ENCODE measurements around the gene CD4. TPM values are rescaled to one million over a fixed set of nuclear protein-coding genes. Genes with fewer than 3 reads are reported as not detected.
A peak's percentile ranks its signal among the peaks of the same experiment; 100 is the strongest.

The CD4 gene
- total RNA-seq, 2 donors from 2014 or later: 22.3 to 25.0 TPM

DNA sequence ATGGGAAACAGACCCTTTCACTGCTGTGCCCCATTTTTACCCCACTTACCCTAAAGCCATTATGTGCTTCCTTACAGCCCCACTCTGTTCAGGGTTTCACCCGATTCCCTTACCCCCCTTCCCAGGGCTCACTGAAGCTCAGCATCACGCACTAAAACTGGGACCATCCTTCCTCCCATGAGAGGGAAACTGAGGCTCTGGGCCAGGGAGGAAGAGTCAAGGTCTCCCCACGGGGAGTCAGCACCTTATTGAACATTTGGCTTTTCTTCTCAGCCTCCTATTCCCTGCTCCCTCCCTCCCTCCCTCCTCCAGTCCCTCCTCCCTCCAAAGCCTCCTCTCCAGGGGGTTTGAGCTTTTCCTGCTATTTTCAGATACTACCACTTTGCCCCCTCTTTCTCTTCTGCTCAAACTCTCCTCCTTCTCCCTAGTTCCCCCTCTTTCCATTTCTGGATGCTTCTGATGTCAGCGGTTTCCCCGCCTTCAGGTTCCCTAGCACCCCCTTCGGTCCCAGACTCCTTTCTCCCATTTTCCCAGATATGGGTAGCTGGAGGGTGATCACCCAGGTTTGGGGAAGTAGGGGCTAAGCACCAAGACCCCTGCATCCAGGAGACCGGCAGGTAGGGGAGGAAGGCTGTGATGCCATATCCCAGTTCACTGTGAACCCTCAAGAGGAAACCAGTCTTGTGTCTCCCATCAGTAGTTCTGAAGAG is 33.3 kb downstream of the CD4 start:
- DNase-seq (ENCODE audit: low spot score) (no peak), ATAC-seq (ENCODE audit: insufficient number of reproducible peaks, low FRiP score, low read depth) (no peak)
- Histone ChIP-seq H3K4me1 (ENCODE audit: control insufficient read depth in 1 of 2, low read depth in 2 of 2) (peaks cover 12 to 39% of the 10 kb centered on the region in 2 donors), H3K27ac (no peak overlapping the region), H3K9me3 (no peaks in the 10 kb centered on the region), H3K4me3 (no peak overlapping the region), H3K27me3 (replicated peaks; ENCODE audit: insufficient read depth) (peaks cover 10% of the 10 kb centered on the region), H3K36me3 (no peaks in the 10 kb centered on the region)
- no peak for TF ChIP-seq CTCF (IDR thresholded peaks at IDR 0.05)

DNA sequence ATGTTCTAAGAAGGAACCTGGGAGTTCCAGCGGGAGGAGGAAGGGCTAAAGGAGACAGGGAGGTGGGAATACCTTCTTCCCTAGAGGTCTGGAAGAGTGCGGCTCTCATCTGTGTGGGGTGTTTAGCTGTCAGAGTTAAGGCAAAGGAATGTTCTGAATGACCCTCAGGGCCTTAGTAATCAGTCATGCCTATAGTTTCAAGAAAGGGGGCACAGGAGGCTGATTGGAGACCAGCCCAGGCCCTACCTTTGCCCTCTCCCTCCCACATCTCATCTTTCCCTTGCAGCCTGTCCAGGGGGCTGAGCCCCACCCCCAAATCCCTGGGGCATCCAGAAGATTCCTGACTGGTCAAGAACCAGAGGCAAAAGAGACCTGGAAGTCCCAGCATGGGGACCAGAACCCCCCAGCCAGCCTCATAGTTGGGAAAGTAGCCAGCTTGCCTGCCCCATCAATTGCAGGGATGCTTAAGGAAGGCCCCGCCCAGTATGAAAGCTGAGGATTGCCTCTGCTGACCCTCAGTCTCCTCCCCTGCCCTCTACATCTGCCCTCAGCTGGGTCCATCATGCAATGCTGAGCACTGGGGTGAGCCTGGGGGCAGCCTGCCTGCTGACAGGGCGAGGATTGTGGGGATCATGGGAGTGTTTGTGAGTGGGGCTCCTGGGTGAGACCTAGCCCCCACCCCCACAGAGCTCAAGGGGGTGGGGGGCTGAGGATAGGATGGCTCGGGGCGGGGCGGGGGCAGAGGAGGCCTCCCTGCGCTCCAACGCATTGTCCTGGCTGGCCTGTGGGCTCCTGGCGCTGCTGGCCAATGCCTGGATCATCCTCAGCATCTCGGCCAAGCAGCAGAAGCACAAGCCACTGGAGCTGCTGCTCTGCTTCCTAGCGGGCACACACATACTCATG is 34.1 kb downstream of the CD4 start:
- no peaks in the 10 kb centered on the region for H3K9me3 ChIP-seq
- H3K36me3 ChIP-seq: no peaks in the 10 kb centered on the region
- ATAC-seq (ENCODE audit: insufficient number of reproducible peaks, low FRiP score, low read depth) (no peak), DNase-seq (ENCODE audit: low spot score) (no peak)
- peaks cover 12 to 39% of the 10 kb centered on the region in 2 donors for H3K4me1 ChIP-seq (ENCODE audit: control insufficient read depth in 1 of 2, low read depth in 2 of 2)
- no peak for TF ChIP-seq CTCF (IDR thresholded peaks at IDR 0.05)
- H3K27ac ChIP-seq: no peak overlapping the region
- no peak overlapping the region for H3K4me3 ChIP-seq
- H3K27me3 ChIP-seq (replicated peaks; ENCODE audit: insufficient read depth): peaks cover 10% of the 10 kb centered on the region

DNA sequence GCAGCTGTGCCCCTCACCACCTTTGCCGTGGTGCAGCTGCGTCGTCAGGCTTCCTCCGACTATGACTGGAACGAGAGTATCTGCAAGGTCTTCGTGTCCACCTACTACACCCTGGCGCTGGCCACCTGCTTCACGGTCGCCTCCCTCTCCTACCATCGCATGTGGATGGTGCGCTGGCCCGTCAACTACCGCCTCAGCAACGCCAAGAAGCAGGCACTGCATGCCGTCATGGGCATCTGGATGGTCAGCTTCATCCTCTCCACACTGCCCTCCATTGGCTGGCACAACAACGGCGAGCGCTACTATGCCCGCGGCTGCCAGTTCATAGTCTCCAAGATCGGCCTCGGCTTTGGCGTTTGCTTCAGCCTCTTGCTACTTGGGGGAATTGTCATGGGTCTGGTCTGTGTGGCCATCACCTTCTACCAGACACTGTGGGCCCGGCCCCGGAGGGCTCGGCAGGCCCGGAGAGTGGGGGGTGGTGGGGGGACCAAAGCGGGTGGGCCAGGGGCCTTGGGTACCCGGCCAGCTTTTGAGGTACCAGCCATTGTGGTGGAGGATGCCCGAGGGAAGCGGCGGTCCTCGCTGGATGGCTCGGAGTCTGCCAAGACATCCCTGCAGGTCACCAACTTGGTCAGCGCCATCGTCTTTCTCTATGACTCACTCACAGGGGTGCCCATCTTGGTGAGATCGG is 34.9 kb downstream of the CD4 start:
- peaks cover 10% of the 10 kb centered on the region for H3K27me3 ChIP-seq (replicated peaks; ENCODE audit: insufficient read depth)
- no peak for ATAC-seq (ENCODE audit: insufficient number of reproducible peaks, low FRiP score, low read depth)
- TF ChIP-seq CTCF (IDR thresholded peaks at IDR 0.05): no peak
- no peak overlapping the region for H3K27ac ChIP-seq
- no peaks in the 10 kb centered on the region for H3K9me3 ChIP-seq
- no peak for DNase-seq (ENCODE audit: low spot score)
- no peaks in the 10 kb centered on the region for H3K36me3 ChIP-seq
- H3K4me1 ChIP-seq (ENCODE audit: control insufficient read depth in 1 of 2, low read depth in 2 of 2): peaks cover 12 to 39% of the 10 kb centered on the region in 2 donors
- no peak overlapping the region for H3K4me3 ChIP-seq

GRCh38 chr12:6824901-6825381 is 35.6 kb downstream of the CD4 start:
- H3K27ac ChIP-seq: no peak overlapping the region

More at GRCh38 chr12:6824901-6825381, 35.6 kb downstream of the CD4 start:
- Histone ChIP-seq H3K4me1 (ENCODE audit: control insufficient read depth in 1 of 2, low read depth in 2 of 2) (peaks cover 12 to 46% of the 10 kb centered on the region in 2 donors), H3K4me3 (peak overlapping the region; percentile 54), H3K36me3 (no peaks in the 10 kb centered on the region), H3K9me3 (no peaks in the 10 kb centered on the region), H3K27me3 (replicated peaks; ENCODE audit: insufficient read depth) (peaks cover 10% of the 10 kb centered on the region)
- TF ChIP-seq CTCF (IDR thresholded peaks at IDR 0.05): no peak
- DNase-seq (ENCODE audit: low spot score): no peak
- ATAC-seq (ENCODE audit: insufficient number of reproducible peaks, low FRiP score, low read depth): no peak

Measured in thoracic aorta (tissue), 2 donors.